GM12864 (cell line): ENCODE results near the gene ATN1.

Source experiments
- DNase-seq: peaks from one replicate; pipeline ENCODE4 v3.0.0-alpha.2; 2011; ENCODE audit warnings: low read depth
- H3K4me3 ChIP-seq: 2 replicates; pipeline ENCODE4 v1.5.1; 2011; ENCODE audit warnings: mild to moderate bottlenecking, low read depth, low read length, control low read depth
- TF ChIP-seq, protein P1 (sequence below): IDR thresholded peaks from 2 replicates; pipeline ENCODE4 v1.5.1; 2011; ENCODE audit warnings: low read depth, mild to moderate bottlenecking, moderate library complexity, low read length, control low read depth, inconsistent platforms; ENCODE audit errors: missing control alignments

The ATN1 gene

DNA sequence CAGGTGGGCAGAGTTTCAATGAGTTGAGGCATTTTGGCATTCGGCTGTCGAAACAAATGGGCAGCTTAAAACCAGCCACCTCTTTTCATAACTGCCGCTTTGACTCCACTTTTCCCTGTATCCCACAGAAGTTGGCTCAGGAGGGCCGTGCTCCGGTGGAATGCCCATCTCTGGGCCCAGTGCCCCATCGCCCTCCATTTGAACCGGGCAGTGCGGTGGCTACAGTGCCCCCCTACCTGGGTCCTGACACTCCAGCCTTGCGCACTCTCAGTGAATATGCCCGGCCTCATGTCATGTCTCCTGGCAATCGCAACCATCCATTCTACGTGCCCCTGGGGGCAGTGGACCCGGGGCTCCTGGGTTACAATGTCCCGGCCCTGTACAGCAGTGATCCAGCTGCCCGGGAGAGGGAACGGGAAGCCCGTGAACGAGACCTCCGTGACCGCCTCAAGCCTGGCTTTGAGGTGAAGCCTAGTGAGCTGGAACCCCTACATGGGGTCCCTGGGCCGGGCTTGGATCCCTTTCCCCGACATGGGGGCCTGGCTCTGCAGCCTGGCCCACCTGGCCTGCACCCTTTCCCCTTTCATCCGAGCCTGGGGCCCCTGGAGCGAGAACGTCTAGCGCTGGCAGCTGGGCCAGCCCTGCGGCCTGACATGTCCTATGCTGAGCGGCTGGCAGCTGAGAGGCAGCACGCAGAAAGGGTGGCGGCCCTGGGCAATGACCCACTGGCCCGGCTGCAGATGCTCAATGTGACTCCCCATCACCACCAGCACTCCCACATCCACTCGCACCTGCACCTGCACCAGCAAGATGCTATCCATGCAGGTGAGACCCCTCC is 10.8 kb downstream of the ATN1 start:
- peak overlapping the region; percentile 82 for H3K4me3 ChIP-seq
- DNase-seq = no peak
- TF ChIP-seq, protein P1, sequence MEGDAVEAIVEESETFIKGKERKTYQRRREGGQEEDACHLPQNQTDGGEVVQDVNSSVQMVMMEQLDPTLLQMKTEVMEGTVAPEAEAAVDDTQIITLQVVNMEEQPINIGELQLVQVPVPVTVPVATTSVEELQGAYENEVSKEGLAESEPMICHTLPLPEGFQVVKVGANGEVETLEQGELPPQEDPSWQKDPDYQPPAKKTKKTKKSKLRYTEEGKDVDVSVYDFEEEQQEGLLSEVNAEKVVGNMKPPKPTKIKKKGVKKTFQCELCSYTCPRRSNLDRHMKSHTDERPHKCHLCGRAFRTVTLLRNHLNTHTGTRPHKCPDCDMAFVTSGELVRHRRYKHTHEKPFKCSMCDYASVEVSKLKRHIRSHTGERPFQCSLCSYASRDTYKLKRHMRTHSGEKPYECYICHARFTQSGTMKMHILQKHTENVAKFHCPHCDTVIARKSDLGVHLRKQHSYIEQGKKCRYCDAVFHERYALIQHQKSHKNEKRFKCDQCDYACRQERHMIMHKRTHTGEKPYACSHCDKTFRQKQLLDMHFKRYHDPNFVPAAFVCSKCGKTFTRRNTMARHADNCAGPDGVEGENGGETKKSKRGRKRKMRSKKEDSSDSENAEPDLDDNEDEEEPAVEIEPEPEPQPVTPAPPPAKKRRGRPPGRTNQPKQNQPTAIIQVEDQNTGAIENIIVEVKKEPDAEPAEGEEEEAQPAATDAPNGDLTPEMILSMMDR = no peak

DNA sequence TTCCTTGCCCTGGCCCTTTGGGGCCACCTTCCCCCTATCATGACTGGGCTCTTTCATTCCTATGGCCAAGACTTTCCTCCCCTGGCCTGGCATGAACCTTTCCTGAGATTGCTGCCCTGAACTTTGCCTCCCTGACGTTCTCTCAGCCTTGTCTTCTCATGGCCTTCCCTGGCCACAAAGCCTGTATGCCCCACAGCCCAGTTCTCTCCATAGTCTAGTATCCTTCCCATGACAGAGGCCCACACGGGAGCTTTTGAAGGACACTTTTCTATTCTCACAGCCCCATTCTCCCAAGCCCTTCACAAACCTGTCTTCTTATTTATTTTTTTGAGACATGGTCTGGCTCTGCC is 11.4 kb downstream of the ATN1 start:
- H3K4me3 ChIP-seq = no peak overlapping the region
- DNase-seq = no peak
- TF ChIP-seq, protein P1 = no peak

DNA sequence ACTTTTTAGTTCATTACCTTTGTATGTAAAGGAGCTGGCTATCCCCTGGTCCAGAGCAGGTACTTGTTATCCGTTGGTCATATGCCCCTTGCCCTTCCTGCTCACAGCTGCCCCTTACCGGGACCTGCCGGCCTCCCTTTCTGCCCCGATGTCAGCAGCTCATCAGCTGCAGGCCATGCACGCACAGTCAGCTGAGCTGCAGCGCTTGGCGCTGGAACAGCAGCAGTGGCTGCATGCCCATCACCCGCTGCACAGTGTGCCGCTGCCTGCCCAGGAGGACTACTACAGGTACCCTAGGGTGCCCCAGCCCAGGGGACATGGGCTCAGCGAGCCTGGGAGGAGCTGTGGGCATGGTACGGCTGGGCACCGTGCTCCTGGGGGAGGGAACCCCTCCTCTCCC is 13.5 kb downstream of the ATN1 start:
- DNase-seq = no peak
- TF ChIP-seq, protein P1 = no peak
- H3K4me3 ChIP-seq = no peak overlapping the region

DNA sequence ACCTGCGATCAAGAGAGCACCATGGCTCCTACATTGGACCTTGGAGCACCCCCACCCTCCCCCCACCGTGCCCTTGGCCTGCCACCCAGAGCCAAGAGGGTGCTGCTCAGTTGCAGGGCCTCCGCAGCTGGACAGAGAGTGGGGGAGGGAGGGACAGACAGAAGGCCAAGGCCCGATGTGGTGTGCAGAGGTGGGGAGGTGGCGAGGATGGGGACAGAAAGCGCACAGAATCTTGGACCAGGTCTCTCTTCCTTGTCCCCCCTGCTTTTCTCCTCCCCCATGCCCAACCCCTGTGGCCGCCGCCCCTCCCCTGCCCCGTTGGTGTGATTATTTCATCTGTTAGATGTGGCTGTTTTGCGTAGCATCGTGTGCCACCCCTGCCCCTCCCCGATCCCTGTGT is 14.0 kb downstream of the ATN1 start:
- DNase-seq = no peak
- no peak overlapping the region for H3K4me3 ChIP-seq

DNA sequence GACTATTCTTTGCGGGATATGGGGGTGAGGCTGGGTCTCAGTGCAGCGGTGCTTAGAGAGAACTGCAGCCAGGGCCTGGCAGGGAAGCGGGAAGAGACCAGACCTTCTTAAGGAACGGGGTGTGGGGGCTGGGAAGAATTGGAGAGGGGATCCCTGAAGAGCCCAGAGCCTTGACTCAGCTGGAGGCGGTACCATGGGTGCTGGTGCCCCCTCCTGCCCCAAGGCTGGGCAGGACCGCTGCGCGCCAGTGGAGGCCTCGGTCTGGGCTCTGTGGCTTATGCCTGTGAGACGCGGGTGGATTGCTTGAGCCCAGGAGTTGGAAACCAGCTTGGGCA is 14.5 kb downstream of the ATN1 start:
- TF ChIP-seq, protein P1 = no peak
- no peak overlapping the region for H3K4me3 ChIP-seq
- no peak for DNase-seq

More for the DNA sequence above, 14.0 kb downstream of the ATN1 start:
- TF ChIP-seq, protein P1 = no peak

DNA sequence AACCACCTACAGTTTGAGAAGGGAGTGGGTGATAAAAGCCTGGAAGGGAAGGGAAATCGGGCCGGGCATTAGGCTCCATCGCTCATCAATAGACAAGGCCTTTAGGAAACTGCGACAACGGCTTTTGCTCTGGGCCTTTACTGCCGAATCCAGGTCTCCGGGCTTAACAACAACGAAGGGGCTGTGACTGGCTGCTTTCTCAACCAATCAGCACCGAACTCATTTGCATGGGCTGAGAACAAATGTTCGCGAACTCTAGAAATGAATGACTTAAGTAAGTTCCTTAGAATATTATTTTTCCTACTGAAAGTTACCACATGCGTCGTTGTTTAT is 15.6 kb downstream of the ATN1 start:
- peak; percentile 88 for DNase-seq
- TF ChIP-seq, protein P1 = no peak
- peak overlapping the region; percentile 58; the same call in 1 of the 2 replicates for H3K4me3 ChIP-seq

DNA sequence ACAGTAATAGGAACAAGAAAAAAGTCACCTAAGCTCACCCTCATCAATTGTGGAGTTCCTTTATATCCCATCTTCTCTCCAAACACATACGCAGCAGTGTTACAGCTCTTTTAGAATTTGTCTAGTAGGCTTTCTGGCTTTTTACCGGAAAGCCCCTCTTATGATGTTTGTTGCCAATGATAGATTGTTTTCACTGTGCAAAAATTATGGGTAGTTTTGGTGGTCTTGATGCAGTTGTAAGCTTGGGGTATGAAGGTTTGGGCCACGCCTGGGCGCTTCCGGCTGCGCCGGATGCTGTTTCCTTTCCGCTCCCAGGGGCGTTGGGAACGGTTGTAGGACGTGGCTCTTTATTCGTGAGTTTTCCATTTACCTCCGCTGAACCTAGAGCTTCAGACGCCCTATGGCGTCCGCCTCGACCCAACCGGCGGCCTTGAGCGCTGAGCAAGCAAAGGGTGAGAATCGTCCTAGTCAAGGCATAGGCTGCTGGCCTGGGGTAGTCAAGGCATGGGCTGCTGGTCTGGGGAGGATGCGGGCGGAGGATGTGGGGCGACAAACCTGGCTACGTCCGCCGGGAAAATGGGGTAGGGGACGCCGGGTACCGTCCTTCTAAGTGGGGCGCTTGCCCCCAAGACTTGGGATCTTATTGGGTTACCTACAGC is 16.1 kb downstream of the ATN1 start, which contains the start of the genes C12orf57 and RNU7-1:
Gene C12orf57, plus strand, starts transcription at position 301 of the 659 bp plus-strand sequence. Its CDS starts 100 bp downstream, at position 401.
Gene RNU7-1, plus strand, starts transcription at position 95 of the 659 bp plus-strand sequence.
- TF ChIP-seq, protein P1 = no peak
- DNase-seq = peak; percentile 89
- H3K4me3 ChIP-seq = peak within 1 kb of the TSS; percentile 58
